Fibroblast of skin of scalp (primary cell): ENCODE results near the gene TACO1.

Experiments
- DNase-seq: peaks from one replicate; pipeline ENCODE4 v3.0.0-alpha.2; 2013

TACO1 gene

GRCh38 chr17:63640038-63640437 is 39.3 kb downstream of the TACO1 start:
- DNase-seq, result no peak

GRCh38 chr17:63641692-63642448 is 41.2 kb downstream of the TACO1 start:
- no peak for DNase-seq

- no peak for DNase-seq
Measured at GRCh38 chr17:63644846-63645245, 44.2 kb downstream of the TACO1 start.

GRCh38 chr17:63645775-63646487 is 45.2 kb downstream of the TACO1 start:
- DNase-seq, result no peak

- DNase-seq, result no peak
Measured at GRCh38 chr17:63646488-63646806, 45.8 kb downstream of the TACO1 start.

GRCh38 chr17:63647065-63647725 is 46.5 kb downstream of the TACO1 start:
- peak; percentile 11 for DNase-seq

- DNase-seq, result no peak
Measured at GRCh38 chr17:63647936-63648335, 47.2 kb downstream of the TACO1 start.

GRCh38 chr17:63649813-63650212 is 49.1 kb downstream of the TACO1 start:
- DNase-seq, result no peak

GRCh38 chr17:63652106-63652505 is 51.4 kb downstream of the TACO1 start:
- DNase-seq, result no peak

- no peak for DNase-seq
Measured at GRCh38 chr17:63653050-63653449, 52.4 kb downstream of the TACO1 start.

- DNase-seq, result no peak
Measured at GRCh38 chr17:63657786-63658185, 57.1 kb downstream of the TACO1 start.
